K562 (cell line): Measurements from ENCODE around the gene TMEM114. TPM values are rescaled to one million over a fixed set of nuclear protein-coding genes. Genes with fewer than 3 reads are reported as not detected.

Experiments used
- ATAC-seq: fragments of 200-7000 bp; cut with Tn5 transposase; 3 replicates; pipeline ENCODE4 v1.9.1; 2020; ENCODE audit warnings: moderate library complexity
- BruUV-seq: library from RNA; stranded (reverse); fragments of 400-500 nt; replicated peaks from 2 replicates; lab custom pipeline; 2021; lab: Mats Ljungman, UMichigan
- CTCF ChIA-PET: fragments of 300-600 bp; formaldehyde crosslinking; extraction: SDS; loops from one replicate; lab custom pipeline; 2021; ENCODE audit warnings: low intra/inter-chr PET ratio; lab: Yijun Ruan, JAX
- POLR2A ChIA-PET: fragments of 300-600, 350-650 bp; sonication (Branson Sonifier 250); formaldehyde crosslinking; extraction: SDS; loops from one replicate; lab custom pipeline; 2021; ENCODE audit warnings: antibody characterized with exemption, inconsistent platforms; lab: Yijun Ruan, JAX
- DNase-seq, 4 experiments: peaks; one replicate each; pipeline versions ENCODE4 v3.0.0 to v3.0.0-alpha.2; 2011 to 2018; ENCODE audit warnings: low spot score in 3 of 4, mixed read lengths in 3 of 4; ENCODE audit errors: extremely low read depth in 1 of 4
- FAIRE-seq: peaks from 2 replicates; lab custom pipeline; 2011; peaks lifted over from hg19 to GRCh38; lab: Jason Lieb, UNC
- H2AFZ ChIP-seq: 2 replicates; pipeline ENCODE4 v1.6.0; 2011; ENCODE audit warnings: low read depth, low read length, control low read depth, inconsistent platforms
- H3K27ac ChIP-seq: fragments of 200-600 bp; 3 replicates; pipeline ENCODE4 v1.8.0; 2011; ENCODE audit warnings: low read depth, mild to moderate bottlenecking, control low read depth, inconsistent platforms, low read length, moderate library complexity, mixed read lengths; ENCODE audit errors: extremely low read depth
- H3K27me3 ChIP-seq, 2 experiments: fragments of 300-600 bp in 1 of 2; 2 replicates in 1 of 2; 3 replicates in 1 of 2; pipeline versions ENCODE4 v1.6.0 to v1.8.0; 2011; ENCODE audit warnings: inconsistent platforms in 2 of 2, low read length in 2 of 2, mild to moderate bottlenecking in 1 of 2, mixed read lengths in 1 of 2, moderate library complexity in 1 of 2; ENCODE audit not compliant: control insufficient read depth in 2 of 2, insufficient read depth in 2 of 2
- H3K36me3 ChIP-seq: fragments of 300-600 bp; 3 replicates; pipeline ENCODE4 v1.8.0; 2011; ENCODE audit warnings: mild to moderate bottlenecking, low read length, inconsistent platforms; ENCODE audit not compliant: control insufficient read depth, insufficient read depth
- H3K4me1 ChIP-seq, 2 experiments: fragments of 200-600 bp in 1 of 2; replicated peaks in 1 of 2; 2 replicates in 1 of 2; 3 replicates in 1 of 2; pipeline versions ENCODE4 v1.5.1 to v1.8.0; 2011; ENCODE audit warnings: inconsistent platforms in 2 of 2, low read length in 2 of 2, mild to moderate bottlenecking in 1 of 2, mixed read lengths in 1 of 2, moderate library complexity in 1 of 2; ENCODE audit not compliant: control insufficient read depth in 2 of 2, insufficient read depth in 2 of 2
- H3K4me2 ChIP-seq: 2 replicates; pipeline ENCODE4 v1.6.1; 2011; ENCODE audit warnings: low read length, control low read depth, inconsistent platforms, mixed read lengths; ENCODE audit not compliant: insufficient read depth
- H3K4me3 ChIP-seq: fragments of 200-600 bp; sonication (generic), shearing (Covaris generic); 2 replicates; pipeline ENCODE4 v1.5.1; 2016; ENCODE audit warnings: control low read depth, inconsistent platforms
- H3K79me2 ChIP-seq: fragments of 200-600 bp; 3 replicates; pipeline ENCODE4 v1.8.0; 2011; ENCODE audit warnings: low read length, inconsistent platforms; ENCODE audit not compliant: control insufficient read depth, insufficient read depth
- H3K9ac ChIP-seq, 2 experiments: 2 replicates each; pipeline versions ENCODE4 v1.6.0 to v1.6.1; 2011; ENCODE audit warnings: low read depth in 2 of 2, low read length in 2 of 2, control low read depth in 1 of 2, inconsistent platforms in 1 of 2, mild to moderate bottlenecking in 1 of 2, mixed read lengths in 1 of 2; ENCODE audit not compliant: insufficient read depth in 1 of 2
- H3K9me1 ChIP-seq: one replicate; pipeline ENCODE4 v1.6.0; 2011; ENCODE audit warnings: inconsistent platforms, mild to moderate bottlenecking, low read length, moderate library complexity; ENCODE audit not compliant: control insufficient read depth, insufficient read depth
- H3K9me3 ChIP-seq: replicated peaks from 2 replicates; pipeline ENCODE4 v1.5.1; 2011; ENCODE audit warnings: low read depth, low read length, inconsistent platforms; ENCODE audit not compliant: control insufficient read depth, insufficient read depth
- H4K20me1 ChIP-seq: replicated peaks from 2 replicates; pipeline ENCODE4 v1.6.1; 2011; ENCODE audit warnings: low read length, inconsistent platforms, mixed read lengths; ENCODE audit not compliant: control insufficient read depth, insufficient read depth
- ARID2 ChIP-seq: fragments of 450-650 bp; IDR thresholded peaks from 2 replicates; pipeline ENCODE4 v1.6.1; 2017; ENCODE audit warnings: antibody characterized with exemption, mild to moderate bottlenecking
- CHCHD3 ChIP-seq: fragments of 250-450 bp; sonication (Bioruptor Pico); IDR thresholded peaks from 2 replicates; pipeline ENCODE4 v2.1.2; 2022; ENCODE audit warnings: mild to moderate bottlenecking
- HMG20A ChIP-seq: fragments of 450-650 bp; formaldehyde crosslinking; conservative IDR thresholded peaks from 2 replicates; pipeline ENCODE4 v1.4.0; 2020; ENCODE audit warnings: mild to moderate bottlenecking, mixed read lengths
- HMGN3 ChIP-seq: IDR thresholded peaks from 2 replicates; pipeline ENCODE4 v1.6.1; 2011; ENCODE audit warnings: borderline replicate concordance, low read depth, mild to moderate bottlenecking, mixed read lengths, low read length; ENCODE audit not compliant: insufficient read length; ENCODE audit errors: extremely low read depth
- SMAD3 ChIP-seq: fragments of 450-650 bp; formaldehyde crosslinking; conservative IDR thresholded peaks from 2 replicates; pipeline ENCODE4 v1.4.0; 2020; ENCODE audit warnings: mild to moderate bottlenecking
- WGBS: fragments of 100-300 bp; shearing (Covaris generic); methylation state at CpG from one replicate; pipeline ENCODE4 v1.1.6; 2016; ENCODE audit warnings: low coverage, mixed read lengths; ENCODE audit not compliant: insufficient coverage; ENCODE audit errors: missing lambda C conversion rate; 5-methylcytosine and 5-hydroxymethylcytosine counted together
- in situ Hi-C: fragments of 300-500 bp; cut with MboI; formaldehyde crosslinking; loops from 4 replicates; pipeline ENCODE4 v1.15.0; 2018; ENCODE audit warnings: inconsistent platforms, mixed read lengths
- intact Hi-C: fragments of 100-400 bp; cut with micrococcal nuclease; formaldehyde crosslinking; loops from 2 replicates; pipeline ENCODE4 v1.14.2; 2022
- polyA plus RNA-seq, 8 experiments: library from polyadenylated mRNA; depleted of rRNA in 4 of 8; stranded (reverse) in 5 of 8; unstranded in 3 of 8; fragments of >200 nt; fragmentation: Nextera tagmentation in 2 of 8; fragmentation: Illumina TruSeq in 1 of 8; extraction: Ambion mirVana in 2 of 8; extraction: Trizol in 1 of 8; gene quantifications; 2 replicates each; pipeline versions ENCODE4 v1.2.1 to v1.2.3, GENCODE V29; 2011 to 2014; ENCODE audit warnings: inconsistent platforms in 1 of 8, missing spikeins in 1 of 8
- total RNA-seq, 7 experiments: library from RNA; depleted of rRNA in 6 of 7; stranded (reverse); fragments of >200 nt in 6 of 7; fragmentation: Illumina TruSeq in 2 of 7; extraction: Trizol in 2 of 7; gene quantifications; 2 replicates each; pipeline versions ENCODE4 v1.2.1 to v1.2.3, GENCODE V29; 2011 to 2021; ENCODE audit warnings: low replicate concordance in 1 of 7
- TF ChIP-seq, protein P1 (sequence below): sonication (generic); formaldehyde crosslinking; IDR thresholded peaks from 2 replicates; pipeline ENCODE4 v1.8.0; 2022; ENCODE audit warnings: mild to moderate bottlenecking, missing genetic modification reagents
- TF ChIP-seq, protein P2 (sequence below): sonication (generic); IDR thresholded peaks from 2 replicates; pipeline ENCODE4 v1.6.1; 2016
- TF ChIP-seq, protein P3 (sequence below): fragments of 250-450 bp; sonication (Bioruptor Pico); IDR thresholded peaks from 2 replicates; pipeline ENCODE4 v1.8.0; 2021; ENCODE audit warnings: moderate library complexity, mild to moderate bottlenecking, inconsistent platforms

The TMEM114 gene
- total and polyA plus RNA-seq, 9 of the 15 experiments (the other 6 are each of a cell fraction or from before 2014, with no cell fraction given) = not detected

DNA sequence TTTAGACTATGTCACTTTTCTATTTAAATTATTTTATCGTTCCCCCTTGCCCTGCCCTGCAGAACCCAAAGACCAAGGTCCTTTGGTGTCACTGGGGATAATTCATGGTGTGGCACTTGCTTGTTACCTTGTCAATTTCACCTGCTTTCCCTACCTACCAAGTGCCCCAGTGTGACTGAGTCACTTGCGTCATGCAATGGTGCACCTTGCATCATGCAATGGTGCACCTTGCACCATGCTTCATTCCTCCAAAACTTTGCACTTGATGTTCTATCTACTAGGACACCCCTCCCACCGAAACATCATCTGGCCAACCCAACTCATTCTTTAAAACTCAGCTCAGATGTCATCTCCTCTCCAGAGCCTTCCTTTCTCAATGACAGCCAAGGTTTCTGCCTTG, 47.1 kb downstream of the TMEM114 start:
- Histone ChIP-seq H3K36me3 (no peaks in the 10 kb centered on the region), H2AFZ (no peak overlapping the region), H3K9me1 (no peaks in the 10 kb centered on the region), H4K20me1 (no peaks in the 10 kb centered on the region), H3K4me2 (no peak overlapping the region), H3K9ac (no peak overlapping the region), H3K4me3 (no peak overlapping the region), H3K27ac (no peak overlapping the region), H3K79me2 (no peaks in the 10 kb centered on the region), H3K4me1 (no peaks in the 10 kb centered on the region), H3K27me3 (peaks cover 6% of the 10 kb centered on the region in 2 experiments; a peak in 4 of 5 replicates), H3K9me3 (no peaks in the 10 kb centered on the region)
- WGBS = 4% methylated on average over 3 of the region's 3 CpGs
- BruUV-seq = no TSS peak
- POLR2A ChIA-PET = no interaction called here
- intact Hi-C loops = no loop called here
- ATAC-seq (no peak), FAIRE-seq (no peak), DNase-seq (no peak)
- CTCF ChIA-PET = no interaction called here
- in situ Hi-C loops = no loop called here
- no peak for TF ChIP-seq CHCHD3 (CRISPR knock-in tag)

DNA sequence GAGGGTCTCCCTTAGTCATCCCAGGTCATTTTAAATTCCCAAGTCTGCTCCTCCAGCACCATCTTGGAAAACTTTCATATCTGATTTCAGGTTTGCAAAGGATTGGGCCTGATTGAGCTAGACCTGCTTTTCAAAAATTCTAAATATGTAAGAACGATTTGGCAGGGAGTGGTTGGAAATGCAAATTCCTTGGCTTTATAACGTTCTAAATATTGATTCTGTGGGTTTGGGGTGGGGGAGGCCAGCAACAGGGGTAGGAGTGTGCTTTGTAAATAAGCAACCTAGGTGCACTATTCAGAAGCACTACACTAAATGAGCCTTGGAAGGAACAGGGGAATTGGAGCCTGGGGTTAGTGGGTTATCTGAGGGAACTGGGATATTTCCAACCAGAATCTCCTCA, 47.9 kb downstream of the TMEM114 start:
- FAIRE-seq (no peak), DNase-seq (no peak), ATAC-seq (no peak)
- no peaks in the 10 kb centered on the region for H3K4me1 ChIP-seq
- no peak overlapping the region for H2AFZ ChIP-seq
- H3K9me1 ChIP-seq = no peaks in the 10 kb centered on the region
- H4K20me1 ChIP-seq = no peaks in the 10 kb centered on the region
- no TSS peak for BruUV-seq
- H3K4me3 ChIP-seq = no peak overlapping the region
- intact Hi-C loops (no loop called here), in situ Hi-C loops (no loop called here)
- H3K27me3 ChIP-seq = peaks cover 0 to 6% of the 10 kb centered on the region in 2 experiments; a peak in 3 of 5 replicates
- ChIA-PET CTCF (no interaction called here), POLR2A (interaction anchor here (0.6 kb wide), 1 partner anchor 257 kb away, joined by 3 read pairs; no protein-coding TSS in a partner anchor)
- H3K36me3 ChIP-seq = no peaks in the 10 kb centered on the region
- no peak overlapping the region for H3K27ac ChIP-seq
- 0% methylated on average over 2 of the region's 2 CpGs for whole genome bisulfite sequencing
- no peak overlapping the region for H3K4me2 ChIP-seq
- no peak overlapping the region for H3K9ac ChIP-seq
- H3K9me3 ChIP-seq = no peaks in the 10 kb centered on the region
- H3K79me2 ChIP-seq = no peaks in the 10 kb centered on the region
- TF ChIP-seq HMGN3 = no peak
- no peak for TF ChIP-seq ARID2
- TF ChIP-seq, protein P1, sequence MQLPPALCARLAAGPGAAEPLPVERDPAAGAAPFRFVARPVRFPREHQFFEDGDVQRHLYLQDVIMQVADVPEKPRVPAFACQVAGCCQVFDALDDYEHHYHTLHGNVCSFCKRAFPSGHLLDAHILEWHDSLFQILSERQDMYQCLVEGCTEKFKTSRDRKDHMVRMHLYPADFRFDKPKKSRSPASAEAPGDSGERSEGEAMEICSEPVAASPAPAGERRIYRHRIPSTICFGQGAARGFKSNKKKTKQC (CRISPR knock-in tag) = no peak
- TF ChIP-seq, protein P2, sequence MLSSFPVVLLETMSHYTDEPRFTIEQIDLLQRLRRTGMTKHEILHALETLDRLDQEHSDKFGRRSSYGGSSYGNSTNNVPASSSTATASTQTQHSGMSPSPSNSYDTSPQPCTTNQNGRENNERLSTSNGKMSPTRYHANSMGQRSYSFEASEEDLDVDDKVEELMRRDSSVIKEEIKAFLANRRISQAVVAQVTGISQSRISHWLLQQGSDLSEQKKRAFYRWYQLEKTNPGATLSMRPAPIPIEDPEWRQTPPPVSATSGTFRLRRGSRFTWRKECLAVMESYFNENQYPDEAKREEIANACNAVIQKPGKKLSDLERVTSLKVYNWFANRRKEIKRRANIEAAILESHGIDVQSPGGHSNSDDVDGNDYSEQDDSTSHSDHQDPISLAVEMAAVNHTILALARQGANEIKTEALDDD = no peak
- TF ChIP-seq SMAD3 = no peak
- TF ChIP-seq, protein P3, sequence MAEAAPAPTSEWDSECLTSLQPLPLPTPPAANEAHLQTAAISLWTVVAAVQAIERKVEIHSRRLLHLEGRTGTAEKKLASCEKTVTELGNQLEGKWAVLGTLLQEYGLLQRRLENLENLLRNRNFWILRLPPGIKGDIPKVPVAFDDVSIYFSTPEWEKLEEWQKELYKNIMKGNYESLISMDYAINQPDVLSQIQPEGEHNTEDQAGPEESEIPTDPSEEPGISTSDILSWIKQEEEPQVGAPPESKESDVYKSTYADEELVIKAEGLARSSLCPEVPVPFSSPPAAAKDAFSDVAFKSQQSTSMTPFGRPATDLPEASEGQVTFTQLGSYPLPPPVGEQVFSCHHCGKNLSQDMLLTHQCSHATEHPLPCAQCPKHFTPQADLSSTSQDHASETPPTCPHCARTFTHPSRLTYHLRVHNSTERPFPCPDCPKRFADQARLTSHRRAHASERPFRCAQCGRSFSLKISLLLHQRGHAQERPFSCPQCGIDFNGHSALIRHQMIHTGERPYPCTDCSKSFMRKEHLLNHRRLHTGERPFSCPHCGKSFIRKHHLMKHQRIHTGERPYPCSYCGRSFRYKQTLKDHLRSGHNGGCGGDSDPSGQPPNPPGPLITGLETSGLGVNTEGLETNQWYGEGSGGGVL (CRISPR knock-in tag) = no peak
- no peak for TF ChIP-seq HMG20A (CRISPR knock-in tag)
